NB4 (cell line): Measurements from ENCODE around the gene KLC4.

ENCODE experiments used
- DNase-seq: peaks from one replicate; pipeline ENCODE4 v3.0.0; 2010; ENCODE audit warnings: low read depth
- H3K4me3 ChIP-seq: one replicate; pipeline ENCODE4 v1.5.1; 2011; ENCODE audit warnings: mild to moderate bottlenecking, low read depth, low read length, moderate library complexity
- MAX ChIP-seq: IDR thresholded peaks from 2 replicates; pipeline ENCODE4 v1.6.1; 2011; ENCODE audit warnings: low read depth, low read length
- MYC ChIP-seq: IDR thresholded peaks from 2 replicates; pipeline ENCODE4 v1.6.1; 2011; ENCODE audit warnings: low read depth, low read length
- POLR2A ChIP-seq: IDR thresholded peaks from 2 replicates; pipeline ENCODE4 v1.6.1; 2011; ENCODE audit warnings: mild to moderate bottlenecking; ENCODE audit not compliant: insufficient read length; ENCODE audit errors: extremely low read depth
- TF ChIP-seq, protein P1 (sequence below): IDR thresholded peaks from one replicate; pipeline ENCODE4 v1.5.1; 2012; ENCODE audit warnings: low read depth, low read length

Gene KLC4

GRCh38 chr6:43059168-43060033, at the start of gene KLC4, which contains the start of gene MRPL2:
KLC4 (plus strand) TSS chr6:43059631; CDS start chr6:43061336, 1,705 bp downstream.
MRPL2 (minus strand) TSS chr6:43059434; CDS start chr6:43059381, 53 bp downstream.
- peak within 1 kb of the TSS; percentile 99 for H3K4me3 ChIP-seq
- DNase-seq: peak; percentile 99
- TF ChIP-seq, protein P1, sequence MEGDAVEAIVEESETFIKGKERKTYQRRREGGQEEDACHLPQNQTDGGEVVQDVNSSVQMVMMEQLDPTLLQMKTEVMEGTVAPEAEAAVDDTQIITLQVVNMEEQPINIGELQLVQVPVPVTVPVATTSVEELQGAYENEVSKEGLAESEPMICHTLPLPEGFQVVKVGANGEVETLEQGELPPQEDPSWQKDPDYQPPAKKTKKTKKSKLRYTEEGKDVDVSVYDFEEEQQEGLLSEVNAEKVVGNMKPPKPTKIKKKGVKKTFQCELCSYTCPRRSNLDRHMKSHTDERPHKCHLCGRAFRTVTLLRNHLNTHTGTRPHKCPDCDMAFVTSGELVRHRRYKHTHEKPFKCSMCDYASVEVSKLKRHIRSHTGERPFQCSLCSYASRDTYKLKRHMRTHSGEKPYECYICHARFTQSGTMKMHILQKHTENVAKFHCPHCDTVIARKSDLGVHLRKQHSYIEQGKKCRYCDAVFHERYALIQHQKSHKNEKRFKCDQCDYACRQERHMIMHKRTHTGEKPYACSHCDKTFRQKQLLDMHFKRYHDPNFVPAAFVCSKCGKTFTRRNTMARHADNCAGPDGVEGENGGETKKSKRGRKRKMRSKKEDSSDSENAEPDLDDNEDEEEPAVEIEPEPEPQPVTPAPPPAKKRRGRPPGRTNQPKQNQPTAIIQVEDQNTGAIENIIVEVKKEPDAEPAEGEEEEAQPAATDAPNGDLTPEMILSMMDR: no peak
- peak; percentile 70; the same call in 1 of the 2 replicates for TF ChIP-seq MAX
- TF ChIP-seq POLR2A: peak; percentile 84
- TF ChIP-seq MYC: peak; percentile 72

GRCh38 chr6:43011207-43011606, 48.2 kb upstream of the KLC4 start:
- TF ChIP-seq POLR2A (no peak), MYC (no peak), MAX (no peak)
- TF ChIP-seq, protein P1: no peak
- peak; percentile 23 for DNase-seq
- no peak overlapping the region for H3K4me3 ChIP-seq

GRCh38 chr6:43012364-43012763, 47.1 kb upstream of the KLC4 start:
- TF ChIP-seq, protein P1: no peak
- TF ChIP-seq MAX (no peak), MYC (no peak), POLR2A (no peak)
- no peak for DNase-seq
- peak overlapping the region; percentile 79 for H3K4me3 ChIP-seq

DNA sequence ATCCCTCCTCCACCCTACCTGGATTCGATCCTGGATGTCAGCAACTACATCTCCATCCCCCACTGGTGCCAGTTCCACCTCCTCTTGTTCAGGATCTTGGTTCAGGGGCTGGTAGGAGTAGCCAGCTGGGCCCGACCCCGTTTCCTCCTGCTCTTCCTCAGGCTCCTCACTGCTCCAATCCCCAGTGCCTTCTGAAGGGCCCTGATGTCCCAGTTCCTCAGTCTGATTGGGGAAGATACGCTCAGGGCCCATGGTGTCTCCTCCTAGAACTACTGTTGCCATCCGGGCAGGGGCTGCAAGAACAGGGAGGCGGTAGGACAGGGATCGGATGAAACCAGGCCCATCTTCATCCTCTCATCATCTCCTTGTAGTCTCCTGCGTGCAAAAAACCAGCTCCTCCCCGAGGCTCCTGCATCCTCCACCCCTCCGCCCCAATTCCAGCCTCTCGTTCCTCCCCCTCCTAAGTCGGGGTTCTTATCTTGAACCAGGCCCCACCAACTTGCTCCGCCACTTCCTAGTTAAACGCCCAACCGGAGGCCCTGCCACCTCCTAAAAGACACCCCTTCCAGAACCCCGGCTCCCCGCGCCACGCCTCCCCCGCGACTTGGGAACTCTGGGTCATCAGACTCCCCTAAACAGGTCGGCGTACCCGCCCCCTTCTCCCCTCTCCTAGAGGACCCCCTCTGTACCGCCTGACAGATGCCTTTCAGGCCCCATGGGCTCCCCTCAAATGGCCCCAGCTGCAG, 46.2 kb upstream of the KLC4 start:
- no peak for DNase-seq
- TF ChIP-seq MAX (no peak), POLR2A (no peak), MYC (peak; percentile 15; the same call in 1 of the 2 replicates)
- TF ChIP-seq, protein P1: no peak
- peak overlapping the region; percentile 79 for H3K4me3 ChIP-seq

GRCh38 chr6:43013843-43014433, 45.5 kb upstream of the KLC4 start, which contains the start of the genes KLHDC3 and MEA1:
KLHDC3 (plus strand) TSS chr6:43014249; CDS start chr6:43017193, 2,944 bp downstream.
MEA1 (minus strand) TSS chr6:43013946; CDS start chr6:43013813, 133 bp downstream.
- peak; percentile 100 for DNase-seq
- H3K4me3 ChIP-seq: peak within 1 kb of the TSS; percentile 92

More at GRCh38 chr6:43013843-43014433, 45.5 kb upstream of the KLC4 start, which contains the start of the genes KLHDC3 and MEA1:
- TF ChIP-seq MYC (peak; percentile 84), POLR2A (peak; percentile 49), MAX (peak; percentile 98)
- TF ChIP-seq, protein P1: no peak
